GM18517 (cell line): ENCODE results near the gene SLC6A4.
"Not testable (repeated sequence)": the region's sequence is repeated elsewhere in the genome, so short reads cannot be mapped to it uniquely, and the experiment has no call there.

Source experiments
- ATAC-seq: cut with Tn5 transposase; IDR thresholded peaks from one replicate; pipeline ENCODE4 v1.9.1; 2021; ENCODE audit warnings: mild to moderate bottlenecking, moderate library complexity; ENCODE audit not compliant: unreplicated experiment

Gene SLC6A4

GRCh38 chr17:30186761-30187160 lies 48.7 kb downstream of the SLC6A4 start:
- ATAC-seq = no peak

GRCh38 chr17:30176855-30177254 lies 58.6 kb downstream of the SLC6A4 start:
- no peak for ATAC-seq

GRCh38 chr17:30174556-30174955 lies 60.9 kb downstream of the SLC6A4 start:
- ATAC-seq = no peak

GRCh38 chr17:30173649-30174048 lies 61.8 kb downstream of the SLC6A4 start:
- ATAC-seq = peak; percentile 77

GRCh38 chr17:30172560-30172959 lies 62.9 kb downstream of the SLC6A4 start:
- no peak for ATAC-seq

- ATAC-seq = no peak
These were observed 65.0 kb downstream of the SLC6A4 start for GRCh38 chr17:30170415-30170987.

GRCh38 chr17:30165960-30166359 lies 69.5 kb downstream of the SLC6A4 start:
- ATAC-seq = no peak

- ATAC-seq = no peak
These were observed 70.3 kb downstream of the SLC6A4 start for GRCh38 chr17:30165147-30165546.

GRCh38 chr17:30164531-30164930 lies 71.0 kb downstream of the SLC6A4 start:
- ATAC-seq = no peak

- ATAC-seq = no peak
These were observed 73.9 kb downstream of the SLC6A4 start for GRCh38 chr17:30161601-30162000.

GRCh38 chr17:30160419-30161172 lies 74.9 kb downstream of the SLC6A4 start:
- no peak for ATAC-seq

- ATAC-seq = no peak
These were observed 76.4 kb downstream of the SLC6A4 start for GRCh38 chr17:30158896-30159625.

GRCh38 chr17:30155389-30155788 lies 80.1 kb downstream of the SLC6A4 start:
- no peak for ATAC-seq

- ATAC-seq = no peak
These were observed 82.0 kb downstream of the SLC6A4 start for GRCh38 chr17:30153463-30153862.

- ATAC-seq = no peak
These were observed 84.0 kb downstream of the SLC6A4 start for GRCh38 chr17:30151471-30151870.

GRCh38 chr17:30148376-30148775 lies 87.1 kb downstream of the SLC6A4 start:
- no peak for ATAC-seq

GRCh38 chr17:30147860-30148259 lies 87.6 kb downstream of the SLC6A4 start:
- not testable (repeated sequence) for ATAC-seq
